Measurements from ENCODE around the gene TBC1D2B.
"Not testable (repeated sequence)": the region's sequence is repeated elsewhere in the genome, so short reads cannot be mapped to it uniquely, and the experiment has no call there.

The TBC1D2B gene

GRCh38 chr15:77974098-77974414, 103.5 kb downstream of the TBC1D2B start:
- DNase-seq (ENCODE audit: low spot score) = no peak

- DNase-seq (ENCODE audit: low spot score) = not testable (repeated sequence)
Observed at GRCh38 chr15:77973273-77974097, 104.0 kb downstream of the TBC1D2B start.

- DNase-seq (ENCODE audit: low spot score) = not testable (repeated sequence)
Observed at GRCh38 chr15:77972706-77973105, 104.8 kb downstream of the TBC1D2B start.

- not testable (repeated sequence) for DNase-seq (ENCODE audit: low spot score)
Observed at GRCh38 chr15:77971875-77972274, 105.6 kb downstream of the TBC1D2B start.

- not testable (repeated sequence) for DNase-seq (ENCODE audit: low spot score)
Observed at GRCh38 chr15:77970813-77971360, 106.6 kb downstream of the TBC1D2B start.

- DNase-seq (ENCODE audit: low spot score) = no peak
Observed at GRCh38 chr15:77969055-77969454, 108.5 kb downstream of the TBC1D2B start.

GRCh38 chr15:77967798-77968197, 109.7 kb downstream of the TBC1D2B start:
- DNase-seq (ENCODE audit: low spot score) = no peak

GRCh38 chr15:77967235-77967615, 110.3 kb downstream of the TBC1D2B start:
- not testable (repeated sequence) for DNase-seq (ENCODE audit: low spot score)

GRCh38 chr15:77966540-77967234, 110.8 kb downstream of the TBC1D2B start:
- peak; percentile 61 for DNase-seq (ENCODE audit: low spot score)

- DNase-seq (ENCODE audit: low spot score) = no peak
Observed at GRCh38 chr15:77964193-77964592, 113.3 kb downstream of the TBC1D2B start.

- DNase-seq (ENCODE audit: low spot score) = peak; percentile 74
Observed at GRCh38 chr15:77959432-77959879, 118.1 kb downstream of the TBC1D2B start.

- DNase-seq (ENCODE audit: low spot score) = not testable (repeated sequence)
Observed at GRCh38 chr15:77958716-77959431, 118.6 kb downstream of the TBC1D2B start.

GRCh38 chr15:77958021-77958420, 119.5 kb downstream of the TBC1D2B start:
- DNase-seq (ENCODE audit: low spot score) = not testable (repeated sequence)

GRCh38 chr15:77953926-77954325, 123.6 kb downstream of the TBC1D2B start:
- peak; percentile 47 for DNase-seq (ENCODE audit: low spot score)

- DNase-seq (ENCODE audit: low spot score) = not testable (repeated sequence)
Observed at GRCh38 chr15:77952928-77953446, 124.5 kb downstream of the TBC1D2B start.

GRCh38 chr15:77951105-77951786, 126.3 kb downstream of the TBC1D2B start:
- DNase-seq (ENCODE audit: low spot score) = not testable (repeated sequence)

- not testable (repeated sequence) for DNase-seq (ENCODE audit: low spot score)
Observed at GRCh38 chr15:77950470-77950869, 127.0 kb downstream of the TBC1D2B start.

- DNase-seq (ENCODE audit: low spot score) = no peak
Observed at GRCh38 chr15:77945566-77945965, 131.9 kb downstream of the TBC1D2B start.

Data from CD4-positive, alpha-beta T cell treated with Interleukin-15 for 4 hours (primary cell).